K562 (cell line): Measurements from ENCODE around the gene DCTN1. TPM values are rescaled to one million over a fixed set of nuclear protein-coding genes. Genes with fewer than 3 reads are reported as not detected.

Experiments used
- ATAC-seq: fragments of 200-7000 bp; cut with Tn5 transposase; 3 replicates; pipeline ENCODE4 v1.9.1; 2020; ENCODE audit warnings: moderate library complexity
- BruUV-seq: library from RNA; stranded (reverse); fragments of 400-500 nt; replicated peaks from 2 replicates; lab custom pipeline; 2021; lab: Mats Ljungman, UMichigan
- CTCF ChIA-PET: fragments of 300-600 bp; formaldehyde crosslinking; extraction: SDS; loops from one replicate; lab custom pipeline; 2021; ENCODE audit warnings: low intra/inter-chr PET ratio; lab: Yijun Ruan, JAX
- POLR2A ChIA-PET: fragments of 300-600, 350-650 bp; sonication (Branson Sonifier 250); formaldehyde crosslinking; extraction: SDS; loops from one replicate; lab custom pipeline; 2021; ENCODE audit warnings: antibody characterized with exemption, inconsistent platforms; lab: Yijun Ruan, JAX
- DNase-seq, 4 experiments: peaks; one replicate each; pipeline versions ENCODE4 v3.0.0 to v3.0.0-alpha.2; 2011 to 2018; ENCODE audit warnings: low spot score in 3 of 4, mixed read lengths in 3 of 4; ENCODE audit errors: extremely low read depth in 1 of 4
- FAIRE-seq: peaks from 2 replicates; lab custom pipeline; 2011; peaks lifted over from hg19 to GRCh38; lab: Jason Lieb, UNC
- H2AFZ ChIP-seq: 2 replicates; pipeline ENCODE4 v1.6.0; 2011; ENCODE audit warnings: low read depth, low read length, control low read depth, inconsistent platforms
- H3K27ac ChIP-seq: fragments of 200-600 bp; 3 replicates; pipeline ENCODE4 v1.8.0; 2011; ENCODE audit warnings: low read depth, mild to moderate bottlenecking, control low read depth, inconsistent platforms, low read length, moderate library complexity, mixed read lengths; ENCODE audit errors: extremely low read depth
- H3K27me3 ChIP-seq, 2 experiments: fragments of 300-600 bp in 1 of 2; 2 replicates in 1 of 2; 3 replicates in 1 of 2; pipeline versions ENCODE4 v1.6.0 to v1.8.0; 2011; ENCODE audit warnings: inconsistent platforms in 2 of 2, low read length in 2 of 2, mild to moderate bottlenecking in 1 of 2, mixed read lengths in 1 of 2, moderate library complexity in 1 of 2; ENCODE audit not compliant: control insufficient read depth in 2 of 2, insufficient read depth in 2 of 2
- H3K36me3 ChIP-seq: fragments of 300-600 bp; 3 replicates; pipeline ENCODE4 v1.8.0; 2011; ENCODE audit warnings: mild to moderate bottlenecking, low read length, inconsistent platforms; ENCODE audit not compliant: control insufficient read depth, insufficient read depth
- H3K4me1 ChIP-seq, 2 experiments: fragments of 200-600 bp in 1 of 2; replicated peaks in 1 of 2; 2 replicates in 1 of 2; 3 replicates in 1 of 2; pipeline versions ENCODE4 v1.5.1 to v1.8.0; 2011; ENCODE audit warnings: inconsistent platforms in 2 of 2, low read length in 2 of 2, mild to moderate bottlenecking in 1 of 2, mixed read lengths in 1 of 2, moderate library complexity in 1 of 2; ENCODE audit not compliant: control insufficient read depth in 2 of 2, insufficient read depth in 2 of 2
- H3K4me2 ChIP-seq: 2 replicates; pipeline ENCODE4 v1.6.1; 2011; ENCODE audit warnings: low read length, control low read depth, inconsistent platforms, mixed read lengths; ENCODE audit not compliant: insufficient read depth
- H3K4me3 ChIP-seq: fragments of 200-600 bp; sonication (generic), shearing (Covaris generic); 2 replicates; pipeline ENCODE4 v1.5.1; 2016; ENCODE audit warnings: control low read depth, inconsistent platforms
- H3K79me2 ChIP-seq: fragments of 200-600 bp; 3 replicates; pipeline ENCODE4 v1.8.0; 2011; ENCODE audit warnings: low read length, inconsistent platforms; ENCODE audit not compliant: control insufficient read depth, insufficient read depth
- H3K9ac ChIP-seq, 2 experiments: 2 replicates each; pipeline versions ENCODE4 v1.6.0 to v1.6.1; 2011; ENCODE audit warnings: low read depth in 2 of 2, low read length in 2 of 2, control low read depth in 1 of 2, inconsistent platforms in 1 of 2, mild to moderate bottlenecking in 1 of 2, mixed read lengths in 1 of 2; ENCODE audit not compliant: insufficient read depth in 1 of 2
- H3K9me1 ChIP-seq: one replicate; pipeline ENCODE4 v1.6.0; 2011; ENCODE audit warnings: inconsistent platforms, mild to moderate bottlenecking, low read length, moderate library complexity; ENCODE audit not compliant: control insufficient read depth, insufficient read depth
- H3K9me3 ChIP-seq: replicated peaks from 2 replicates; pipeline ENCODE4 v1.5.1; 2011; ENCODE audit warnings: low read depth, low read length, inconsistent platforms; ENCODE audit not compliant: control insufficient read depth, insufficient read depth
- H4K20me1 ChIP-seq: replicated peaks from 2 replicates; pipeline ENCODE4 v1.6.1; 2011; ENCODE audit warnings: low read length, inconsistent platforms, mixed read lengths; ENCODE audit not compliant: control insufficient read depth, insufficient read depth
- FOXK2 ChIP-seq, 2 experiments: fragments of 450-650 bp; IDR thresholded peaks in 1 of 2; conservative IDR thresholded peaks in 1 of 2; 2 replicates each; pipeline ENCODE4 v1.6.1; 2016; ENCODE audit warnings: low read depth in 2 of 2, mild to moderate bottlenecking in 1 of 2
- HDAC8 ChIP-seq: fragments of 450-650 bp; IDR thresholded peaks from 2 replicates; pipeline ENCODE4 v1.6.1; 2016; ENCODE audit warnings: mild to moderate bottlenecking, missing genetic modification characterization, moderate library complexity, missing compliant biosample characterization
- HIVEP1 ChIP-seq: fragments of 250-450 bp; sonication (Bioruptor Pico); IDR thresholded peaks from 2 replicates; pipeline ENCODE4 v1.4.0; 2020; ENCODE audit warnings: mild to moderate bottlenecking
- POLR3A ChIP-seq: IDR thresholded peaks from 2 replicates; pipeline ENCODE4 v1.6.1; 2011; ENCODE audit warnings: borderline replicate concordance, mild to moderate bottlenecking, moderate library complexity; ENCODE audit not compliant: insufficient read length, insufficient read depth; ENCODE audit errors: extremely low read depth
- SMARCB1 ChIP-seq: IDR thresholded peaks from 2 replicates; pipeline ENCODE4 v1.6.1; 2011; ENCODE audit warnings: improper control_type of control experiment, low read depth; ENCODE audit not compliant: insufficient read length
- ZNF121 ChIP-seq: sonication (generic); formaldehyde crosslinking; conservative IDR thresholded peaks from 2 replicates; pipeline ENCODE4 v1.8.0; 2022; ENCODE audit warnings: missing genetic modification reagents
- WGBS: fragments of 100-300 bp; shearing (Covaris generic); methylation state at CpG from one replicate; pipeline ENCODE4 v1.1.6; 2016; ENCODE audit warnings: low coverage, mixed read lengths; ENCODE audit not compliant: insufficient coverage; ENCODE audit errors: missing lambda C conversion rate; 5-methylcytosine and 5-hydroxymethylcytosine counted together
- in situ Hi-C: fragments of 300-500 bp; cut with MboI; formaldehyde crosslinking; loops from 4 replicates; pipeline ENCODE4 v1.15.0; 2018; ENCODE audit warnings: inconsistent platforms, mixed read lengths
- intact Hi-C: fragments of 100-400 bp; cut with micrococcal nuclease; formaldehyde crosslinking; loops from 2 replicates; pipeline ENCODE4 v1.14.2; 2022
- polyA plus RNA-seq, 8 experiments: library from polyadenylated mRNA; depleted of rRNA in 4 of 8; stranded (reverse) in 5 of 8; unstranded in 3 of 8; fragments of >200 nt; fragmentation: Nextera tagmentation in 2 of 8; fragmentation: Illumina TruSeq in 1 of 8; extraction: Ambion mirVana in 2 of 8; extraction: Trizol in 1 of 8; gene quantifications; 2 replicates each; pipeline versions ENCODE4 v1.2.1 to v1.2.3, GENCODE V29; 2011 to 2014; ENCODE audit warnings: inconsistent platforms in 1 of 8, missing spikeins in 1 of 8
- total RNA-seq, 7 experiments: library from RNA; depleted of rRNA in 6 of 7; stranded (reverse); fragments of >200 nt in 6 of 7; fragmentation: Illumina TruSeq in 2 of 7; extraction: Trizol in 2 of 7; gene quantifications; 2 replicates each; pipeline versions ENCODE4 v1.2.1 to v1.2.3, GENCODE V29; 2011 to 2021; ENCODE audit warnings: low replicate concordance in 1 of 7

DCTN1 gene
- total and polyA plus RNA-seq, 9 of the 15 experiments (the other 6 are each of a cell fraction or from before 2014, with no cell fraction given), result 23.9 to 71.7 (median 45.0) TPM

- peaks cover 3% of the 10 kb centered on the region; the same call in 1 of the 2 replicates for H4K20me1 ChIP-seq
- H3K9me3 ChIP-seq, result no peaks in the 10 kb centered on the region
- DNase-seq (no peak), FAIRE-seq (no peak)
- H3K4me3 ChIP-seq, result no peak overlapping the region
- H3K4me2 ChIP-seq, result no peak overlapping the region
- WGBS, result 29% methylated on average over 1 of the region's 1 CpG
- H3K9me1 ChIP-seq, result no peaks in the 10 kb centered on the region
- in situ Hi-C loops, result no loop called here
- H2AFZ ChIP-seq, result no peak overlapping the region
- H3K9ac ChIP-seq, result no peak overlapping the region
- peaks cover 12% of the 10 kb centered on the region; the same call in 2 of the 3 replicates for H3K36me3 ChIP-seq
- H3K79me2 ChIP-seq, result peaks cover 12% of the 10 kb centered on the region; the same call in 2 of the 3 replicates
- CTCF ChIA-PET, result no interaction called here
- H3K27me3 ChIP-seq, result no peaks in the 10 kb centered on the region
- no peak for TF ChIP-seq HIVEP1 (CRISPR knock-in tag)
- TF ChIP-seq POLR3A, result no peak
- TF ChIP-seq SMARCB1, result no peak
- no peak for TF ChIP-seq FOXK2 (conservative IDR thresholded peaks at IDR 0.05 in 1 of 2, IDR thresholded peaks at IDR 0.05 in 1 of 2; ENCODE audit: low read depth in 2 of 2)
- TF ChIP-seq ZNF121 (CRISPR knock-in tag), result no peak
- TF ChIP-seq HDAC8 (tag), result no peak
- TF ChIP-seq, all 486 proteins: peak for 0
- intact Hi-C loops, result no loop called here
- Histone ChIP-seq H3K4me1 (peaks cover 8 to 24% of the 10 kb centered on the region in 2 experiments; a peak in 4 of 5 replicates), H3K27ac (no peak overlapping the region)
- POLR2A ChIA-PET, result interaction anchor here (0.6 kb wide), 1 partner anchor 8 kb away, joined by 3 read pairs; no protein-coding TSS in a partner anchor
- no TSS peak for BruUV-seq
- ATAC-seq, result no peak
Observed at GRCh38 chr2:74383254-74383653, 3.1 kb upstream of the DCTN1 start.
